Fibroblast of lung (primary cell): ENCODE data around the gene SLC22A4.

Experiments
- CTCF ChIP-seq, 2 donors: IDR thresholded peaks in 1 of 2; conservative IDR thresholded peaks in 1 of 2; 1 replicate in 1 of 2; 2 replicates in 1 of 2; pipeline ENCODE4 v1.5.1; 2011 to 2012; ENCODE audit warnings: low read length in 2 of 2, control low read depth in 1 of 2, inconsistent platforms in 1 of 2, low read depth in 1 of 2, mild to moderate bottlenecking in 1 of 2
- EZH2 ChIP-seq: IDR thresholded peaks from 2 replicates; pipeline ENCODE4 v1.5.1; 2012; ENCODE audit warnings: low read length, control low read depth, mild to moderate bottlenecking; ENCODE audit errors: missing control alignments

- no peak for TF ChIP-seq CTCF (conservative IDR thresholded peaks at IDR 0.05 in 1 of 2, IDR thresholded peaks at IDR 0.05 in 1 of 2; ENCODE audit: low read depth in 1 of 2, low read length in 2 of 2)
- no peak for TF ChIP-seq EZH2
These were observed 23.5 kb upstream of the SLC22A4 start for GRCh38 chr5:132270706-132271105.
